Retina (tissue), 1 donor: ENCODE measurements around the gene OR7E24.

Experiments
- DNase-seq: peaks from one replicate; pipeline ENCODE4 v3.0.0-alpha.2; 2016

The OR7E24 gene

GRCh38 chr19:9250630-9251029 is at the start of gene OR7E24:
TSS of gene OR7E24 (plus strand) at chr19:9250930. CDS start at chr19:9251044, 114 bp downstream.
- DNase-seq, result no peak

- peak; percentile 77 for DNase-seq
Measured at GRCh38 chr19:9205501-9206113, 45.1 kb upstream of the OR7E24 start.

- no peak for DNase-seq
Measured at GRCh38 chr19:9219489-9219888, 31.2 kb upstream of the OR7E24 start, which contains the start of gene OR7D4. TSS of gene OR7D4 (minus strand) at chr19:9219589. CDS start at chr19:9214837, 4,752 bp downstream.

GRCh38 chr19:9251236-9251635 is 506 bp downstream of the OR7E24 start:
- DNase-seq, result no peak

GRCh38 chr19:9283485-9283884 is 32.8 kb downstream of the OR7E24 start:
- DNase-seq, result peak; percentile 16

- DNase-seq, result no peak
Measured at GRCh38 chr19:9289231-9289884, 38.6 kb downstream of the OR7E24 start.

GRCh38 chr19:9295411-9295849 is 44.7 kb downstream of the OR7E24 start:
- no peak for DNase-seq

GRCh38 chr19:9296336-9296735 is 45.6 kb downstream of the OR7E24 start:
- DNase-seq, result no peak
